DMS 273 (cell line): ENCODE results near the gene VPS18.

Source experiments
- DNase-seq: peaks from one replicate; lab custom pipeline; 2025; ENCODE audit not compliant: unreplicated experiment; lab: John Stamatoyannopoulos, UW

The VPS18 gene

DNA sequence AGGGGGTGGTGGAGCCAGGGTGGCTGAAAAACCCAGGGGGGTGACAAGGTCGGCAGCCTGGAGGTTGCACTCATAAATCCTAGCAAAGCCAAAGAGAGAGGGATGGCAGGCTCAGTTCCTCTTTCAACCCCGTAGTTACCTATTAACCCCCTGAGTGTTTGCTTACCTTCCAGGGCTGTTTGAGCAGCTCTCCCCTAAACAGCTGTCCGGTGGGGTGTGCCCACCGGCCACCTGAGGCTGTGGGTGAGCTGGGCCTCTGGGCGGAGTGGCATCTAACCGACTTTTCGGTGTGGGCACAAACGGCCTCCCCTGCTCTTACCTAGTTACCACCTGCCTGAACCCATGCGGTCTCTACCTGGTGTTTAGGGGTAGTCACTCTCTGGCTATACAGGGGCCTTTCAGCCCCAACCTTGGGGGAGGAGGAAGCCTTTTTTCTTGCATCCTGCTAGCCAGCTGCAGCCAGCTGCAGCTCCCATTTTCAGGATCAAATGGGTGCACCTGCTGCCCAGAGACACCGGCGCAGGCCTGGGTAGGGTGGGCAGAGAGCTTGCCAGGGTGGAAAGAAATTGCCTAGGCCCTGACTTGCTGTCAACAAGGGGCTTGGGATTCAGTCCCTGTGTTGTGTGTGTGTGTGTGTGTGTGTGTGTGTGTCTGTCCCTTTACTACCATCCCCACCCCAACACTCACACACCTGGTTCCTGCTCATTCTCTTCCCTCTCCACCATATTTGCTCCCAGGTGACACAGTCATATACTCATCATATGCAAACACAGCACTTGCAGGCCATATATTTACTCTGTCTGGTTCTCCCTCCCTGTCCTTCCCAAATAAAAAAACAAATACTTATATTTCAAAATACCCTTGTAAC is 38.6 kb downstream of the VPS18 start:
- DNase-seq, result no peak

DNA sequence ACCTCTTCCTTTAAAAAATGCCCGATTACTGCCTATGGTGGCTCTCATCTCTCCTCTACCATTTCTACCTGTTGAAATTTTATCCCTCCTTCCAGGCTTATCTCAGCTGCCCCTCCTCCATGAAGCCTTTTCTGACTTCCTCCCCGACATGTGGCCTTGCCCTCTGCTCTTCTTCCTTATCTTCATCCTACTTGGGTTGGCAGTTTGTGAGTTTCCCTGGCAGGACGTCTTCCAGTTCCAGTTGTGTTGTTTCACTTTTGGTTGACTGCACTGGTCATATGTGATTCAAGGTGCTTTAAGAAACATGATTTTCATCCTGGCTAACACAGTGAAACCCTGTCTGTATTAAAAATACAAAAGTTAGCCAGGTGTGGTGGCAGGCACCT is 39.3 kb downstream of the VPS18 start:
- no peak for DNase-seq

DNA sequence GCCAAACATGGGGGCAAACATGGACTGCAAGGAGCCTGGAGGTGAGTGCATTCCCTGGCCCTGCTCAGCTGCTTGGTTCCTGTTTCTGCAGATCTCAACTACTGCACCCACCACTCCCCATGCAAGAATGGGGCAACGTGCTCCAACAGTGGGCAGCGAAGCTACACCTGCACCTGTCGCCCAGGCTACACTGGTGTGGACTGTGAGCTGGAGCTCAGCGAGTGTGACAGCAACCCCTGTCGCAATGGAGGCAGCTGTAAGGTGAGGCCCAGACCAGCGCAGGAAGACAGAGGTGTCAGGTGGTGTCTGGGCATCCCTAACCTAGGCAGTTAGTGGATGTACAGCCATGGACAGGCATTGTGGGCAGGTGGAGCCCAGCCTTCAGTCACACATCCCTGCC is 40.2 kb downstream of the VPS18 start:
- DNase-seq, result no peak

DNA sequence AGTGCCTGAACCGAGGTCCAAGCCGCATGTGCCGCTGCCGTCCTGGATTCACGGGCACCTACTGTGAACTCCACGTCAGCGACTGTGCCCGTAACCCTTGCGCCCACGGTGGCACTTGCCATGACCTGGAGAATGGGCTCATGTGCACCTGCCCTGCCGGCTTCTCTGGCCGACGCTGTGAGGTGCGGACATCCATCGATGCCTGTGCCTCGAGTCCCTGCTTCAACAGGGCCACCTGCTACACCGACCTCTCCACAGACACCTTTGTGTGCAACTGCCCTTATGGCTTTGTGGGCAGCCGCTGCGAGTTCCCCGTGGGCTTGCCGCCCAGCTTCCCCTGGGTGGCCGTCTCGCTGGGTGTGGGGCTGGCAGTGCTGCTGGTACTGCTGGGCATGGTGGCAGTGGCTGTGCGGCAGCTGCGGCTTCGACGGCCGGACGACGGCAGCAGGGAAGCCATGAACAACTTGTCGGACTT is 42.0 kb downstream of the VPS18 start:
- DNase-seq, result no peak

DNA sequence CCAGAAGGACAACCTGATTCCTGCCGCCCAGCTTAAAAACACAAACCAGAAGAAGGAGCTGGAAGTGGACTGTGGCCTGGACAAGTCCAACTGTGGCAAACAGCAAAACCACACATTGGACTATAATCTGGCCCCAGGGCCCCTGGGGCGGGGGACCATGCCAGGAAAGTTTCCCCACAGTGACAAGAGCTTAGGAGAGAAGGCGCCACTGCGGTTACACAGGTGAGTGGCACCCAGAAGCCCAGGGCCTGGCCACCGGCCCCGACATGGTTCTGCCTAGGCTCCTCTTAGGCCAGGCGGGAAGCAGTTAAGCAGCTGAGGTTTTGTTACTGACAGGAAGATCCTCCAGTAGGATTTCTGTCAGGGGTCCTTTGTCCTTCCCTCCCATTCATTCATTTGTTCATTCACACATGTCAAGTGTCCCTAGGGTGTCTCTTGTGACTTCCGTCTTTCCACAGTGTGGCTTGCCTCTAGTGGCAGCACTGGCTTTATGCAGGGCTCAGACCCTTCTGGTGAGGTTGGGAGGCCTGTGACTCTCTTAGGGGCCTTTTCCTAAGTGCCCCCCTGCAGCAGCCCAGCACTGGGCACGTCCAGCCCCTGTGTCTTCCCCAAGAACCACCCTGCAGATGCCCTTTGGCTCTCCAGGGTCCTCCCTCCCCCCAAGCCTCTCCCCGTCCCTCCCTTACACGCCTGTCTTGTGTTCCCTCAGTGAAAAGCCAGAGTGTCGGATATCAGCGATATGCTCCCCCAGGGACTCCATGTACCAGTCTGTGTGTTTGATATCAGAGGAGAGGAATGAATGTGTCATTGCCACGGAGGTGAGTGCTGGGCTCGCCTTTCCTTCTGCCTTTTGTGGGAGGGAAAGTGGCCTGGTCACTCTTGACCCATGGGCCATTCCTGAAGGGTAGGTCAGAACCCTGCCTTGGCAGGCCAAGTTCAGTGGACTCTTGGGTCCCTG is 42.7 kb downstream of the VPS18 start:
- peak; percentile 52 for DNase-seq

DNA sequence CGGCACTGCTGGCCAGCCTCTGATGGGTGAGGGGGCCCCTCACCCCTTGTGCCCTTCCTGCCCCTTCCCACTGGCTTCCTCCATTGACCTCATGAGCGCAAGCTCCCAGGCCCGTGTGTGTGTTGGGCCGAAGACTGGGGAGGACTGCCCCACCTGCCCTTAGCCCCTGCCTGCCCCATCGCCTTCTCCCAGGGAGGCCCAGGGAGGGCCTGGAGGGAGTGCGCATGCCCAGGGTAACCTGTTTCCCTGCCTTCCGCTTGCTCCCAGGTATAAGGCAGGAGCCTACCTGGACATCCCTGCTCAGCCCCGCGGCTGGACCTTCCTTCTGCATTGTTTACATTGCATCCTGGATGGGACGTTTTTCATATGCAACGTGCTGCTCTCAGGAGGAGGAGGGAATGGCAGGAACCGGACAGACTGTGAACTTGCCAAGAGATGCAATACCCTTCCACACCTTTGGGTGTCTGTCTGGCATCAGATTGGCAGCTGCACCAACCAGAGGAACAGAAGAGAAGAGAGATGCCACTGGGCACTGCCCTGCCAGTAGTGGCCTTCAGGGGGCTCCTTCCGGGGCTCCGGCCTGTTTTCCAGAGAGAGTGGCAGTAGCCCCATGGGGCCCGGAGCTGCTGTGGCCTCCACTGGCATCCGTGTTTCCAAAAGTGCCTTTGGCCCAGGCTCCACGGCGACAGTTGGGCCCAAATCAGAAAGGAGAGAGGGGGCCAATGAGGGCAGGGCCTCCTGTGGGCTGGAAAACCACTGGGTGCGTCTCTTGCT is 43.7 kb downstream of the VPS18 start:
- DNase-seq, result peak; percentile 72

DNA sequence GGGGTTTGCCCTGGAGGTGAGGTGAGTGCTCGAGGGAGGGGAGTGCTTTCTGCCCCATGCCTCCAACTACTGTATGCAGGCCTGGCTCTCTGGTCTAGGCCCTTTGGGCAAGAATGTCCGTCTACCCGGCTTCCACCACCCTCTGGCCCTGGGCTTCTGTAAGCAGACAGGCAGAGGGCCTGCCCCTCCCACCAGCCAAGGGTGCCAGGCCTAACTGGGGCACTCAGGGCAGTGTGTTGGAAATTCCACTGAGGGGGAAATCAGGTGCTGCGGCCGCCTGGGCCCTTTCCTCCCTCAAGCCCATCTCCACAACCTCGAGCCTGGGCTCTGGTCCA is 44.3 kb downstream of the VPS18 start:
- DNase-seq, result no peak

DNA sequence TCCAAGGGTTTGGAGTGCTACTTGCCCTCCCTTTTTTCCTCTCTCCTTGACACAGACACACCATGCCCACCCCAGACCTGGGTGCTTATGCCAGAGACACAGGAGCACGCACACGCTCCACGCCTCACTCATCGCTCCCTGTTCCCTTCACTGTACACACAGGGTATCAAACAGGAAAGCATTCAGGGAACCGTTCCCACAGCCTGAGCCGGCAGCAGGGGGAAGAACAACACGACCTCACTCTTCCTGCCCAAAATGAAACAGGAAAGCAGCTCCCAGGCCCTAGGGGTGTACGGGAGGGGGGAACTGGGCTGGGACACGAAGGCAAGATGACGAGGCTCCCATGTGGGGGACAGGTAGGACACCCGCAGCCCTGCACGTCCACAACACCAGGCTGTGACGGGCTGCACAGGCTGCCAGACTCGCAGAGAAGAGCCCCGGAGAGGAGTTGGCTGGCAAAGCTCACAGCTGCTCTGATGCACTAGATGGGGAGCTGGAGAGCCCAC is 46.1 kb downstream of the VPS18 start:
- no peak for DNase-seq

DNA sequence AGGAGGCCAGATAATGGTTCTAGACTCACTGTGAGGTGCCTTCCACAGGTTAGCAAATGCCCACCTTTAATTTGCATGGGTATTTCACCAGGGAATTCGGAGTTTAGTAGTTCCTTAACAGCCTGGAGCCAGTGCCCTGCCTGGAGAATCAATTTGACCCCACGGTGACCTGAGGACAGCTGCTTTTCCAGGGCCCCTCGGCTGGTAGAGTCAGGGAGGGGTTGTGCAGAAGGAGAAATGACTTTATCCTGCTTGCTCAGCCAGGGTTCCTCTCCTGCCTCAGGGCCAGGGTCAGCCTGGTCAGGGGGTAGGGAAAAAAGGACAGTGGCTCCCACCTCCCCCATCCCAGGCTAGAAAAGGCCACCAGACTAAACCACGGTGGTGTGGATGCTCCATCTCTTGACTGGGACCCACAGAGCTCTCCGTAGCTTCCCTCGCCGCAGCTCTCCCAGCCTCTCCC is 46.8 kb downstream of the VPS18 start:
- peak; percentile 40 for DNase-seq

DNA sequence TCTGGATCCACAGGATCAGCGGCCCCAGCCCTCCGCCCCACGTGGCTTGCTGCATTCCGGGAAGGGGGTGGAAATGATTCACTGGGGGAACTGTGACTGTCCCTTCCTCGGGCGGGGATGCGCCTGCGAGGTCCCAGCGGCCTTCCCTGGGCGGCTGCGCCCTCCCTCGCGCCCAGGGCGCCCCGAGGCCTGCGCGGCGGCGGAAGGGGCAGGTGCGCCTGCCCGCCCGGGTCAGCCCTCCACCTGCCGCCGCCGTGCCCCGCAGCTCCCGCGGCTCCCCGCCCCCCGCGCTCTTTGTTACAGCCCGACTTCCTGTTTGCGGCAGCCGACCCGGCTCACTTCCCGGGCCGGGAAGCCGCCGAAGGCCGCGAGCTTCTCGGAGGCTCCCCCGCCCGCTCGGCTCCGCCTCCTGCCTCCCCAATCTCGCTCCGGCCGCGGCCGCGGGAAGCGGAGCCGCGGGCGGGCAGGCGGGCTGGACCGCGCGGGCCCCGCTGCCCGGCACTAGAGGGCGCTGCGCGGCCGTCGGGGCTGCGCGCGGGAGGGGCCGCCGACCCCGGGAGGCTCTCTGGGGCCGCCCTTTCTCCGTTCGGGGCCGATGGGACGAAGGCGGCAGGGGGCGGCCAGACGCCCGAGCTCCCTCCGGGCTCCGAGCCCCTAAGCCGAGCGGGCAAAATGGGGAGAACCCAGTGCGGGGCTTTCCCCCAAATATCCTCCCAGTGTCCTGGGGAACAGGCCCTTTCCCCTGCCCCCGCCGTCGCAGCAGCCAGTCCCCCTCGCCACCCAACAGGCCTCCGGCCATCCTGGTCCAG is 47.5 kb downstream of the VPS18 start:
- DNase-seq, result peak; percentile 88

DNA sequence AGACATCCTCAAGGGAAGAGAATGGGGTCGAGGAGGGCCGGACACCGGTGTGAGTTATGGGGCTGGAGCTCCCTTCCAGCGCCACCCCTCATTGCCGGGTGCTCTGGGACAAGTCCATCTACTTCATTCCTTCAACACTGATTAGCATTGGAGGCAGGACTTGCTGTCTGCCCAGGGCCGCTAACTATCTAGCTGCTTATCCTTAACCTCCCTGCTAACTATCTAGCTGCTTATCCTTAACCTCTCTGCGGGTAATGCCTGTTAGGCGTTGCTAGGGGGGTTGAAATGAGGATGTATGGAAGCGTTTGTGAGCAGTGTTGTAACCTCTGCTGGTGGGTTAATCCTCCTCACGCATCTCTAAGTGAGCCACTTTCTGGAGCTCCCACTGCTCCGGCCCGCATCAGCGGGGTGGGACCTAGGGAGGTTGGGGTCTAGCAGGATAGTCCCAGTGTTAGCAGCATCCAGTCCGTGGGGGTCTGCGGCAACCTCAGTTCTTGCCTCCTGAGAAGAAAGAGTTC is 48.1 kb downstream of the VPS18 start:
- DNase-seq, result no peak

DNA sequence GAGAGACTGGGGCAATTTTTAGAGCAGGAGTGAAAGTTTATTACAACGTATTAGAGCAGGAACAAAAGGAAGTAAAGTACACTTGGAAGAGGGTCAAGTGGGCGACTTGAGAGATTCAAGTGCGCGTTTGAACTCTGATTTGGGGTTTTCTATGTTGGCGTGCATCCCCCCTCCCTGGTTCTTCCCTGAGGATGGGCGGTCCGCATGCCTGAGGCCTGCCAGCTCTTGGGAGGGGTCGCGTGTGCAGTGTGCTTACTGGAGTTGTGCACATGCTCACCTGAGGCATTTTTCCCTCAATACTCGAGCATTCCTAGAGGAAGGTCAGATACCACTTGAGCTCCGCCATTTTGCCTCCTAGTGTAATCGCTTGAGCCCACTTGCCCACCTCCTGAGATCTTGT is 48.6 kb downstream of the VPS18 start:
- no peak for DNase-seq

DNA sequence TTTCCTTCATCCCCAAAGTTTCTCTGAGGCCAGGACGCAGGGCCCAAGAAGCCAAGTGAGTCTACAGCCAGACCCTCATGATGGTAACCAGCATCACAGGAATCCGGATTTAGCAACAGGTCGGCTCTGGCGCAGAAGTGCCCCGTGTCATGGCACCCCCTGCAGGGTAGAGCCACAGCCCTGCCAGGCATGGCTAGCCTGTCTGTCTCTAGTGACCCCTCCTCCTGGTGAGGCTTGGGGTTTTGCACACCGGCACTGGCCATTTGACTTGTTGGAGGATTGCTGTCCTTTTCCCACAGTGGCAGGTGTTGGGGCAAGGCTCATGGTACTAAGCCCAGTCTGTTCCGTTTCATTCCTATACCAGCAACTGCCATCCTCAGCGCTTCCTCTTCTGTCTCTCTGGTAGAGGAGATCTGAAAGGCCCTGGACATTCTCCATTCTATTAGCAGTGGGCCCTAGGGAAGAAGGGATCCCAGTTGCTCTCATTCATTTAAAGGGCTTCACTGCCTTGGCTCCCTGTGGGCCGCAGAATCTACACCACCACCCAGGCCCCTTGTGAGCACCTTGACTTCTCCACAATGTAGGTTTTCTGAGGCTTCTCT is 49.6 kb downstream of the VPS18 start:
- no peak for DNase-seq

DNA sequence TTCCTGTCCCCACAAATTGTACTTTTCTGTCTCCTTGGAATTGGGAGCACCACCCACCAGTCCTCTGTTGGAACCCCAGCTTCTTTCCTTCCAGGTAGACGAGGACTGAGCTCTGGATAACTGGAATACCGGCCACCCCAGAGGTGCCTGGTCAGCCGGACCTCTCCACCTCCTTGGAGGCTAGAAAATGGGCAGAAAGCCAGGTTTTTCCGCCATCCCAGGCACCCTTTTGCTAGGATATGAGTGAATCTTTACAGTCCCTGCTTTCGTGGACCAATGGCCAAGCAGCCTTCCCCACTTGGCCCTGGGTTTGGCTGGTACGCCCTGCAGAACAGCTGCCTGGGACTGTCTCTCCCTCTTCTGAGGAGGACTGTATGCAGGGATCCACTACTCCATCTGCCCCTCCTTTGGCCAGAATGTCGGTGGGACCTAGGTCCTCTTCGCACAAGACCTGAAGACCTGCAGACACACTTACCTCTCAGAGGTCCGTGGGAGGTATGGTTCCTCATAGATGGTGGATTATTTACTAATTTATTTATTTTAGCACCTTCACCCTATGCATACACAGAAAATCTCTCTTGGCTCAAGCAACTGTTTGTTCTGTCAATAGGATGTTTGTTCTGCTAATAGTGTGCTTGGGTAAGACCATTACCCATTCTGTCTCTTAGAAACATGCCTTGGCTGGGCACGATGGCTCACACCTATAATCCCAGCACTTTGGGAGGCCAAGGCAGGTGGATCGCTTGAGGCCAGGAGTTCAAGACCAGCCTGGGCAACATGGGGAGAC is 50.5 kb downstream of the VPS18 start:
- no peak for DNase-seq

DNA sequence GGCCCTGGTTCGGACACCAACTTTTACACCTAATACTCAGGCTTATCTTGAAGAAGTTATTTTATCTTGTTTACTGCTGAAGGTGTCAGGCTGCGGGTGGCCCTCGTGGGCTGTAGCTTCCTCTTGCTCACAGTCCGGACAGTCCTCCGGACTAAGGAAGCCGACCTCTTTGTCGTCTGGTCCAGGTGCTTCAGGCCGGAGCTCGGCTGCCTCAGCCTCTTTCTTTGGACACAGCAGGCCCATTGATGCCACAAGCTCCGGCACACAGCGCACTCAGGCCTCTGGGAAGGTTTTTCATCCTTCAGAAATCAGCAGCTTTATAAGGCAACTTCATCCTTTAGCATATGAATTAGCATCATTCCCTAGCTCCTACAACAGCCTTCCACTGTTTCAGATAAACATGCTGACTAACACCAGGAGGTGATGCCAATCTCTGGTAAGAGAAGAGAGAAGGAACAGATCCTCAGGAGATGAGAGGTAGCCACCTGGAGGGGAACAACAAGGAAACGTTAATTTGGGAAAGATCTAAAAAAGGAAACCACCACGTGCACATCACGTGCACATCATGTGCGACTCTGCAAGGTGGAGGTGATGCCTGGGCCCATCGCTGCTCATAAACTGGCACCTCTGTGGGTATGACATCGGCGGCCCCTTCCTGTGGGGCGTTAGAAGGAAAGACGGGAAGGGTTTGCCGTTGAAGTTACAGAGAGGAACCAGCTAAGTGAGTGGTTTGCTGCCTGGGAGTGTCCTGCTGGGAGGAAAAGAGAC is 54.6 kb downstream of the VPS18 start:
- no peak for DNase-seq

DNA sequence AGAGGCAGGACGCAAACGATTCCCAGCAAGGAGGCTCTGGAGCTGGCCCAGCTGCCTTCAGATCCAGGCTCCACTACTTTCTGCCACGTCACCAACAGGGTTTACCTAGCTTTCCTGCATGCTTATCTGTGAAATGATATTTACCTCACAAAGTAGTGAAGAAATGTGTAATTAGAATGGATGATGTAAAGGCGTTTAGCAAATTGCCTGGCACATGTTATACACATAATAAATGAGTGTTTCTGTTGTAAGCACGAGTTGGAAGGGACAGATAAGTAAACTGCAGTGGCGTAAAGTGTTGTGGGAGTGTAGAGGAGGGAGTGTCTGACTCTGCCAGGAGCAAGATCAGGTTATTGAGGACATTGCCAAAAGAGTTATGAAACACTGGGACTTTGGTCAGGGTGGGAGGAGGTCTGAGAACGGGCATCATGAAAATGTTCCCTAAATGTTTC is 55.5 kb downstream of the VPS18 start:
- no peak for DNase-seq

DNA sequence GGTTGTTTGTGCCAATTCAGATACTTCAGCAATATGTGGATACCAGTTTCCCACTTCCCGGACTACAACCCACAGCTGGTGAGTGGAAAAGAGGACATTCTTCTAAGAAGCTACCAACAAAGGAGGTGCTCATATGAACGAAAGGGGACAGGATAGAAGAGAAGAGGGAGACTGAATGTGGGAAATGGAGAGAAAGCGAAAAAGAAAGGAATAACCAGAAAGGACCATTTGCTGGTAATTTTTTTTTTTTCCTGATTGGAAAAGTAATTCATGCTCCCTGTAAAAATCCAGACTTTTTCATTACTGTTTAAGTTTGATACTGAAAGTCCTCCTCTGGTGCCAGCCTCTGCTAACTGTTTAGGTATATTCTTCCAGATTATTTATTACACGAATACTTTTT is 57.5 kb downstream of the VPS18 start:
- no peak for DNase-seq
